ENCODE measurements around the gene FAM50A.
A peak's percentile ranks its signal among the peaks of the same experiment; 100 is the strongest.

The FAM50A gene

DNA sequence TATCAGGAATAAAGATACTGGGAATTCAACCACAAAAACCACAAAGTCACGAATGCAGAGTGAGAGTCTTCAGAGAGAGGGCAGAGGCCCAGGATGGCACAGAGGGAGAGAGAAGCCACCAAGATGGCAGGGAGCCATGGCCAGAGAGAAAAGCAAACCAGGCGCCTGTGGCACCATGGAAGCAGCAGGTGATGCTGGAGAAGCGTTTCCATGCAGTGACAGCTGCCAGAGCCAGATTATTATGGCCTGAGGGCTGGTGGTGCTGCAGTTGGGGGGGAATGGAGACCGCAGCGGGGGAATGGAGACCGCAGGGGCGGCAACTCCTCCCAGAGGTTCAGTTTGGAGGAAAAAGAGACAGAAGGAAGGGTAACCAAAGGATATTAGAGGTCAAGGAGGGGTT lies 26.8 kb upstream of the FAM50A start:
- DNase-seq (ENCODE audit: low read depth) = no peak
- TF ChIP-seq CTCF (IDR thresholded peaks at IDR 0.05; ENCODE audit: insufficient read depth, low read depth, low read length, missing control alignments) = no peak
- no peak overlapping the region for H3K4me3 ChIP-seq (ENCODE audit: low read length)

DNA sequence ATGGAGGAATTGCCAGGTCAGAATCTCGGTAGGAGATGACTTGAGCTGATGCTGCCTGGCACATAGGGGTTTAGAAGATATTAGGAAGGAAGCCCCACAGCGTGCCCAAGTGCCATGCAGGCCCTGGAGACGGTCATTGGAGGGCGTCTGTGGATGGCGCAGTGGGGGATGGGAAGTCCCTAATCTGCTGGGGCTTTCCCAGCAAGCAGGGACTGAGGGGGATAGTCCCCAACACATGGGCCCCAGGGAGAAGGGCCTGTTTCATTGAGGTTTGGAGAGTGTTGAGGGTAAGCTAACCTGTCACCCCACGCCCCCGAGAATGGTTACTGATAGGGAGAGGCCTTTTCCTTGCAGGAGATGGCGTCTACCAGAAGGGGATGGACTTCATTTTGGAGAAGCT lies 24.8 kb upstream of the FAM50A start:
- no peak for TF ChIP-seq CTCF (IDR thresholded peaks at IDR 0.05; ENCODE audit: insufficient read depth, low read depth, low read length, missing control alignments)
- no peak for DNase-seq (ENCODE audit: low read depth)
- no peak overlapping the region for H3K4me3 ChIP-seq (ENCODE audit: low read length)

DNA sequence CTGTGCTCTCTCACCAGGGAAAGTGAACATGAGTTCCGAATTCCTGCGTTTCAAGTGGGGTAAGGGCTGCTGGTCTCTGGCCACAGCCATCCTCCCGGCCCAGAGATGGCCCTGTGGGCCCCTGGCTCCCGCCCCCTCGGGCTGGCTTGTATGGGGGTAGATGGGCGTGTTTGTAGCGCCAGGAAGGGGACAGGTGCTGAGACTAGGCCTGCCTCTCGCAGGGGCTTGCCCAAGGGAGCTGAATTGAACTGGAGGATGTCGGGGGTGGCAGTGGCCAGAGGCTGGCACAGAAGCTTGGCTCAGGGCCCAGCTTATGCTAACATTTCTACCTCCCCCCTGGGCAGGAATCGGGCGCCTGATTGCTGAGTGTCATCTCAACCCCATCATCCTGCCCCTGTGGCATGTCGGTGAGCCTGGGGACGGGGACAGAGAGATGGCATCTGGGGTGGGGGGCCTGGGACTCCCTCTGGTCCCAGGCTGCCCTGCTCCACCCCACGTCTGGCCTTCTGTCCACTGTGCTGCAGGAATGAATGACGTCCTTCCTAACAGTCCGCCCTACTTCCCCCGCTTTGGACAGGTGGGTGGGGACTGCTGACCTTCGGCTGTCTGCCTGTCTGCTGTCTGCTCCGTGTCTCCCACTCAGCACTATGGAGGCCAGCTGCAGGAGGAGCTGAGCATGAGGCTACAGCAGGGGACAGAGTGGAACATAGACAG lies 24.1 kb upstream of the FAM50A start:
- no peak overlapping the region for H3K4me3 ChIP-seq (ENCODE audit: low read length)
- no peak for TF ChIP-seq CTCF (IDR thresholded peaks at IDR 0.05; ENCODE audit: insufficient read depth, low read depth, low read length, missing control alignments)
- DNase-seq (ENCODE audit: low read depth) = no peak

- DNase-seq (ENCODE audit: low read depth) = no peak
- H3K4me3 ChIP-seq (ENCODE audit: low read length) = no peak overlapping the region
- TF ChIP-seq CTCF (IDR thresholded peaks at IDR 0.05; ENCODE audit: insufficient read depth, low read depth, low read length, missing control alignments) = no peak
Measured at GRCh38 chrX:154420402-154420756, 23.6 kb upstream of the FAM50A start.

DNA sequence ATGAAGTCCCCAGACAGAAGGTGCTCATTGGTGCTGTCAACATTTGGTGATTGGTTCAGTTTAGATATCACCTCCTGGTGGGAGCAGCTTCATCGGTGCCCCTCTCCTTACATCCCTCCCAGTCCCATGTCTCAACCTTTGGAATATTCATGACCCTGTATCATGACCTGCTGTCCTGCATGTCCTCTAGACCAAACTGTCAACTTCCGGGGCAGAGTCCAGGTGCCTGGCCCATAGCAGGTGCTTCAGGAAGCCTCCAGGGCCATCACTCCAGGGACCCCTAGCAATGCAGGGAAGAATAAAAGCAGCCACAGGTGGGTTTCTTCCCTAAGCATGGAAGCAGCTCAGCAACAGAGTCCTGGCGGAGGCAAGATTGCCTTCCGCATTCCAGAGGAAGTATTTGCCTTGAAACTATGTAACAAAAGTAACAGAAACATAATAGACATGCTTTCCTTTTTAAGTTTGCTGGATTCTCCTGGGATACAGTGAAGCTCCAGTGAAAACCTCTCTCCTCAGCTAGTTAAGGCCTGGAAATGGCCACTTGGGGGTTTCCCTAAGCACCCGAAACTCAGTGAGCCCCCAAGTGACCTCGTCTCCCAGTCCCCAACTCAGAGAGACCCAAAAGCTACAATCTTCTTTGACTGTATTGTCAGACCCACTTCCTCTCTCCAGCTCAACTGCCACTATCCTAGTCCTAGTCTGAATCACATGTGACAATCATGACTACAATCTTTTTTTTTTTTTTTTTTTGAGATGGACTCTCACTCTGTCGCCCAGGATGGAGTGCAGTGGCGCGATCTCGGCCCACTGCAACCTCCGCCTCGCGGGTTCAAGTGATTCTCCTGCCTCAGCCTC lies 16.8 kb upstream of the FAM50A start:
- no peak for DNase-seq (ENCODE audit: low read depth)
- no peak for TF ChIP-seq CTCF (IDR thresholded peaks at IDR 0.05; ENCODE audit: insufficient read depth, low read depth, low read length, missing control alignments)
- no peak overlapping the region for H3K4me3 ChIP-seq (ENCODE audit: low read length)

DNA sequence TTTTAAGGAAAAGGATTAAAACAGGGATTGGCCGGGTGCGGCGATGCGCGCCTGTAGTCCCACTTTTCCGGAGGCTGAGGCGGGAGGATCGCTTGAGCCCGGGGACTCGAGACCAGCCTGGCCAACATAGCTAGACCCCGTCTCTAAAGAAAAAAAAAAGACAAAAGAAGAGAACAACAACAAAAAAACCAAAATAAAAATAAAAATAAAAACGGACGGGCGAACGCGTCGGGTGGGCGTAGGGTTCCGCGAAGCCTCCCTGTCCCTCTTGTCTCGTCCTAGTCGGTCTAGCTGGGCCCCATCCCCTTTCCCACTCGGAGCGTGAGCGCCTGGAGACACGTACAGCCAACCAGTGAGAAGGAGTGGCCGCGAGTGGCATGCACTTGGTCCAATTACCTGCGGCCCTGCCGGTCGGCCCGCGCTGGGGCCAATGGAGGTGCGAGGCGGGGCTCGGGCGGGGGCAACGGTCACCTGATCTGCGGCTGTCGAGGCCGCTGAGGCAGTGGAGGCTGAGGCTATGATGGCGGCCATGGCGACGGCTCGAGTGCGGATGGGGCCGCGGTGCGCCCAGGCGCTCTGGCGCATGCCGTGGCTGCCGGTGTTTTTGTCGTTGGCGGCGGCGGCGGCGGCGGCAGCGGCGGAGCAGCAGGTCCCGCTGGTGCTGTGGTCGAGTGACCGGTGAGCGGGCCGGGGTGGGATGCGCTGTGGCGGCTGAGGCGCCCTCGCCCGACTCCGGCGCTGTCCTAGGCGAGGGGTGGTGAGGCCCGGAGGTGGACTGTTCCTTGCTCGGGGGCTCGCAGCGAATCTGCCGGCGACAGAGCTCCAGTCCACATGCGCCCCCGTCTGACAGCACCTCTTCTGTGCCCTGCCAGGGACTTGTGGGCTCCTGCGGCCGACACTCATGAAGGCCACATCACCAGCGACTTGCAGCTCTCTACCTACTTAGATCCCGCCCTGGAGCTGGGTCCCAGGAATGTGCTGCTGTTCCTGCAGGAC lies 15.5 kb upstream of the FAM50A start, which contains the start of gene ATP6AP1:
Gene ATP6AP1 (plus strand): TSS at position 502 of the 996 bp plus-strand sequence. CDS start 16 bp downstream, at position 518.
- DNase-seq (ENCODE audit: low read depth) = peak; percentile 94
- H3K4me3 ChIP-seq (ENCODE audit: low read length) = peak within 1 kb of the TSS; percentile 53
- no peak for TF ChIP-seq CTCF (IDR thresholded peaks at IDR 0.05; ENCODE audit: insufficient read depth, low read depth, low read length, missing control alignments)
